Brain pericyte (primary cell): Measurements from ENCODE around the gene CYP2W1.
"Not testable (repeated sequence)": the region's sequence is repeated elsewhere in the genome, so short reads cannot be mapped to it uniquely, and the experiment has no call there.

ENCODE experiments used
- DNase-seq: peaks from one replicate; pipeline ENCODE4 v3.0.0-alpha.2; 2012; ENCODE audit warnings: low read depth, low spot score

The CYP2W1 gene

GRCh38 chr7:951881-952547, 31.0 kb upstream of the CYP2W1 start:
- DNase-seq, result no peak

GRCh38 chr7:952548-953441, 30.2 kb upstream of the CYP2W1 start:
- no peak for DNase-seq

- no peak for DNase-seq
Observed at GRCh38 chr7:953547-954327, 29.2 kb upstream of the CYP2W1 start.

GRCh38 chr7:954330-955238, 28.4 kb upstream of the CYP2W1 start, which contains the start of gene ADAP1:
Gene ADAP1 (minus strand): TSS chr7:954680. CDS start chr7:954477, 203 bp downstream.
- no peak for DNase-seq

GRCh38 chr7:956031-956430, 26.9 kb upstream of the CYP2W1 start:
- DNase-seq, result no peak

- DNase-seq, result no peak
Observed at GRCh38 chr7:957418-958220, 25.4 kb upstream of the CYP2W1 start.

GRCh38 chr7:958221-959200, 24.5 kb upstream of the CYP2W1 start:
- DNase-seq, result no peak

GRCh38 chr7:959271-959670, 23.7 kb upstream of the CYP2W1 start:
- DNase-seq, result no peak

- DNase-seq, result not testable (repeated sequence)
Observed at GRCh38 chr7:959740-960139, 23.2 kb upstream of the CYP2W1 start.

GRCh38 chr7:960269-960871, 22.6 kb upstream of the CYP2W1 start:
- no peak for DNase-seq

GRCh38 chr7:960972-961371, 22.0 kb upstream of the CYP2W1 start:
- DNase-seq, result not testable (repeated sequence)

GRCh38 chr7:961546-962400, 21.2 kb upstream of the CYP2W1 start:
- DNase-seq, result no peak

GRCh38 chr7:962401-963081, 20.4 kb upstream of the CYP2W1 start:
- DNase-seq, result no peak

- no peak for DNase-seq
Observed at GRCh38 chr7:963236-964078, 19.5 kb upstream of the CYP2W1 start.

GRCh38 chr7:964401-965231, 18.4 kb upstream of the CYP2W1 start:
- DNase-seq, result peak; percentile 66
